ENCODE results near the gene NOL8.

DNA sequence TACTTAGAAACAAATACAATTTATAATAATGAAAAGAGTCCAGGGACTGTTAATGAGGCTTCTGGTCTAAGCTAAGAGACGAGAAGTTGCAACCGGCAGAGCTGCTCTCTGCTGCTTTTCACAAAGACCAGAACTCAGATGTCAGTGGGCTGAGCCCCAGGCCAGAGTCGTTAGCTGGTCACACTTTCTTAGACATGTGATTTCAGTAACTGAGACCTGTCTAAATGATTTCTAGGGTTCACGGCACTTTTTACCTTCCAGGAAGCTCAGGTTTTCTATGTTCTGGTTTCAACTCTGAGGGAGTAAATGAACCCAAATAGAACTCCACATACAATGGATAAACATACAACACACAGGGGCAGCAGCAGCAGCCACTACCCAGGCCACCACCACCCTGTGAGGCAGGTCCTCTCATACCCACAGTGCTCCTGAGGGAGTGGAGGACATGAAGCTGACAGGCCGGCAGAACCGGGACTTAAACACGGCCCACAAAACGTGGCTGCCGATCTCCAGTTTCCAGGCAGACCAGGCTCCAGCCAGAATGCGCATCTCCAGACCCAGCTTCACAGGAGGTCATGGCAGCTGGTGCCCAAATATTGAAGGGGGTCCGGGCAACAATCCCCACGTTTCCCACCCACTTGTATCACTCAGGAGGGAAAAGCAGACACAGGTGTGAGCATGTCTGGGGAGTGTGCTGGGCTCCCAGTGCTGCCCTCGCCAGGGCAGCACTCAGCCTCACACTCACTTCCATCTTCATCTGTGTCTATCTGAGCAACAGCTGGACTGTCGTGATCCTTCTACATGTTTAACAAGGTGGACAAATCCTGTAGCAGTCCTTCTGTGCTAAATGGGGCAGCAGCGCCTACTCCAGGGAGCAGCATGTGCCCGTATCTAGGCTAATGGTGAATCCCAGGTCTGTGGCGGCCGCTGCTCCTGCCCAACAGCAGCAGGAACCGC, 70.5 kb downstream of the NOL8 start:
- TF ChIP-seq, protein P1, sequence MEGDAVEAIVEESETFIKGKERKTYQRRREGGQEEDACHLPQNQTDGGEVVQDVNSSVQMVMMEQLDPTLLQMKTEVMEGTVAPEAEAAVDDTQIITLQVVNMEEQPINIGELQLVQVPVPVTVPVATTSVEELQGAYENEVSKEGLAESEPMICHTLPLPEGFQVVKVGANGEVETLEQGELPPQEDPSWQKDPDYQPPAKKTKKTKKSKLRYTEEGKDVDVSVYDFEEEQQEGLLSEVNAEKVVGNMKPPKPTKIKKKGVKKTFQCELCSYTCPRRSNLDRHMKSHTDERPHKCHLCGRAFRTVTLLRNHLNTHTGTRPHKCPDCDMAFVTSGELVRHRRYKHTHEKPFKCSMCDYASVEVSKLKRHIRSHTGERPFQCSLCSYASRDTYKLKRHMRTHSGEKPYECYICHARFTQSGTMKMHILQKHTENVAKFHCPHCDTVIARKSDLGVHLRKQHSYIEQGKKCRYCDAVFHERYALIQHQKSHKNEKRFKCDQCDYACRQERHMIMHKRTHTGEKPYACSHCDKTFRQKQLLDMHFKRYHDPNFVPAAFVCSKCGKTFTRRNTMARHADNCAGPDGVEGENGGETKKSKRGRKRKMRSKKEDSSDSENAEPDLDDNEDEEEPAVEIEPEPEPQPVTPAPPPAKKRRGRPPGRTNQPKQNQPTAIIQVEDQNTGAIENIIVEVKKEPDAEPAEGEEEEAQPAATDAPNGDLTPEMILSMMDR (optimal IDR thresholded peaks at IDR 0.05 in 1 of 3, IDR thresholded peaks at IDR 0.05 in 1 of 3, conservative IDR thresholded peaks at IDR 0.05 in 1 of 3; ENCODE audit: extremely low read depth in 1 of 3, insufficient read depth in 2 of 3, low read length in 3 of 3) = no peak
- TF ChIP-seq EZH2 (IDR thresholded peaks at IDR 0.05; ENCODE audit: low read length) = no peak
